Gastrocnemius medialis (tissue), 4 donors: Measurements from ENCODE around the gene THSD7A. TPM values are rescaled to one million over a fixed set of nuclear protein-coding genes. Genes with fewer than 3 reads are reported as not detected.

Experiments used
- ATAC-seq, 2 donors: fragments of 150-250 bp; one replicate each; pipeline ENCODE4 v1.9.1; 2016
- DNase-seq, 2 donors: peaks; one replicate each; pipeline ENCODE4 v3.0.0-alpha.2; 2019
- H3K27ac ChIP-seq, 4 donors: fragments of 200-600 bp; sonication (generic); 1 replicate in 1 of 4; 2 replicates in 3 of 4; pipeline ENCODE4 v1.5.1; 2016 to 2018; ENCODE audit warnings: mild to moderate bottlenecking in 2 of 4, moderate library complexity in 1 of 4
- H3K27me3 ChIP-seq, 3 donors: fragments of 200-600 bp; sonication (generic) in 2 of 3; 1 replicate in 1 of 3; 2 replicates in 2 of 3; pipeline versions ENCODE4 v1.5.1 to v1.6.0; 2016 to 2019; ENCODE audit warnings: mild to moderate bottlenecking in 1 of 3, moderate library complexity in 1 of 3
- H3K36me3 ChIP-seq, 2 donors: fragments of 200-600 bp; sonication (generic) in 1 of 2; one replicate each; pipeline ENCODE4 v1.5.1; 2017 to 2018
- H3K4me1 ChIP-seq, 2 donors: fragments of 200-600 bp; sonication (generic) in 1 of 2; one replicate each; pipeline ENCODE4 v1.5.1; 2016 to 2017; ENCODE audit warnings: mild to moderate bottlenecking in 2 of 2
- H3K4me3 ChIP-seq, 4 donors: fragments of 200-600 bp; sonication (generic) in 3 of 4; 1 replicate in 1 of 4; 2 replicates in 3 of 4; pipeline ENCODE4 v1.5.1; 2016 to 2019; ENCODE audit warnings: mild to moderate bottlenecking in 2 of 4
- H3K9me3 ChIP-seq, 3 donors: fragments of 200-600 bp; sonication (generic) in 2 of 3; 1 replicate in 1 of 3; 2 replicates in 2 of 3; pipeline ENCODE4 v1.5.1; 2016 to 2019
- CTCF ChIP-seq, 5 experiments: fragments of 450-650 bp in 3 of 5; fragments of 200-600 bp in 2 of 5; sonication (generic) in 2 of 5; IDR thresholded peaks in 4 of 5; conservative IDR thresholded peaks in 1 of 5; 1 replicate in 4 of 5; 2 replicates in 1 of 5; pipeline ENCODE4 v1.5.1; 2016 to 2019; ENCODE audit warnings: antibody characterized with exemption in 5 of 5, mild to moderate bottlenecking in 3 of 5, moderate library complexity in 3 of 5
- POLR2A ChIP-seq, 2 donors: fragments of 450-650 bp; IDR thresholded peaks; one replicate each; pipeline ENCODE4 v1.6.1; 2017; ENCODE audit warnings: antibody characterized with exemption in 2 of 2, mild to moderate bottlenecking in 2 of 2, moderate library complexity in 2 of 2
- in situ Hi-C, 4 donors: fragments of 200-750 bp; cut with MboI; loops; one replicate each; pipeline versions ENCODE4 v1.15.0 to v1.8.0; 2017; ENCODE audit warnings: low sequenced_read_pairs in 4 of 4
- intact Hi-C: fragments of 100-400 bp; cut with DNase I; formaldehyde crosslinking; loops from one replicate; pipeline ENCODE4 v1.15.1; 2023; ENCODE audit warnings: low total_unique reads
- total RNA-seq, 4 donors: library from RNA; depleted of rRNA; stranded (reverse); fragments of >200 nt; gene quantifications; one replicate each; pipeline versions ENCODE4 v1.1.0 to v1.2.3, GENCODE V29; 2016

THSD7A gene
- total RNA-seq, 4 donors from 2014 or later: 0.36 to 0.78 (median 0.66) TPM

- Histone ChIP-seq H3K36me3 (no peaks in the 10 kb centered on the region), H3K9me3 (no peaks in the 10 kb centered on the region), H3K4me1 (no peaks in the 10 kb centered on the region), H3K27ac (no peak overlapping the region), H3K27me3 (no peaks in the 10 kb centered on the region), H3K4me3 (no peak overlapping the region)
- in situ Hi-C loops: no loop called here
- ATAC-seq (no peak), DNase-seq (no peak)
- TF ChIP-seq CTCF (IDR thresholded peaks at IDR 0.05 in 4 of 5, conservative IDR thresholded peaks at IDR 0.05 in 1 of 5) (no peak), POLR2A (IDR thresholded peaks at IDR 0.05) (no peak)
- intact Hi-C loops: no loop called here
These were observed 26.8 kb upstream of the THSD7A start for GRCh38 chr7:11858622-11859302.

GRCh38 chr7:11858026-11858425 is 26.0 kb upstream of the THSD7A start:
- Histone ChIP-seq H3K9me3 (no peaks in the 10 kb centered on the region), H3K4me3 (no peak overlapping the region)
- intact Hi-C loops: no loop called here

GRCh38 chr7:11848251-11848650 is 16.3 kb upstream of the THSD7A start:
- no peak overlapping the region for H3K4me3 ChIP-seq
- in situ Hi-C loops: no loop called here

More at GRCh38 chr7:11858026-11858425, 26.0 kb upstream of the THSD7A start:
- no peak overlapping the region for H3K27ac ChIP-seq
- DNase-seq: no peak
- in situ Hi-C loops: no loop called here
- TF ChIP-seq CTCF (IDR thresholded peaks at IDR 0.05 in 4 of 5, conservative IDR thresholded peaks at IDR 0.05 in 1 of 5) (no peak), POLR2A (IDR thresholded peaks at IDR 0.05) (no peak)
- no peaks in the 10 kb centered on the region for H3K4me1 ChIP-seq
- H3K27me3 ChIP-seq: no peaks in the 10 kb centered on the region
- ATAC-seq: no peak
- H3K36me3 ChIP-seq: no peaks in the 10 kb centered on the region

GRCh38 chr7:11847336-11847735 is 15.3 kb upstream of the THSD7A start:
- no peaks in the 10 kb centered on the region for H3K27me3 ChIP-seq
- TF ChIP-seq POLR2A (IDR thresholded peaks at IDR 0.05): no peak
- TF ChIP-seq CTCF (IDR thresholded peaks at IDR 0.05 in 4 of 5, conservative IDR thresholded peaks at IDR 0.05 in 1 of 5): no peak
- DNase-seq (no peak), ATAC-seq (no peak)
- H3K9me3 ChIP-seq: no peaks in the 10 kb centered on the region
- no peak overlapping the region for H3K4me3 ChIP-seq
- no peak overlapping the region for H3K27ac ChIP-seq
- H3K4me1 ChIP-seq: no peaks in the 10 kb centered on the region
- intact Hi-C loops (no loop called here), in situ Hi-C loops (no loop called here)
- H3K36me3 ChIP-seq: no peaks in the 10 kb centered on the region

More at GRCh38 chr7:11848251-11848650, 16.3 kb upstream of the THSD7A start:
- Histone ChIP-seq H3K9me3 (no peaks in the 10 kb centered on the region), H3K27ac (no peak overlapping the region), H3K4me1 (no peaks in the 10 kb centered on the region), H3K36me3 (no peaks in the 10 kb centered on the region), H3K27me3 (no peaks in the 10 kb centered on the region)
- intact Hi-C loops: no loop called here
- TF ChIP-seq CTCF (IDR thresholded peaks at IDR 0.05 in 4 of 5, conservative IDR thresholded peaks at IDR 0.05 in 1 of 5) (no peak), POLR2A (IDR thresholded peaks at IDR 0.05) (no peak)
- ATAC-seq (no peak), DNase-seq (no peak)
